Astrocyte (in vitro differentiated cells and primary cell): ENCODE measurements around the gene MECP2. TPM values are rescaled to one million over a fixed set of nuclear protein-coding genes. Genes with fewer than 3 reads are reported as not detected.

Experiments
- DNase-seq: peaks from one replicate; pipeline ENCODE4 v3.0.0-alpha.2; 2010; ENCODE audit warnings: low read depth
- FAIRE-seq: peaks from 2 replicates; lab custom pipeline; 2011; peaks lifted over from hg19 to GRCh38; lab: Jason Lieb, UNC
- H2AFZ ChIP-seq: 2 replicates; pipeline ENCODE4 v1.6.0; 2012; ENCODE audit warnings: low read depth, low read length, inconsistent platforms
- H3K27ac ChIP-seq: 2 replicates; pipeline ENCODE4 v1.5.1; 2011; ENCODE audit warnings: low read depth, low read length, inconsistent platforms
- H3K27me3 ChIP-seq: 2 replicates; pipeline ENCODE4 v1.6.0; 2011; ENCODE audit warnings: low read length, inconsistent platforms; ENCODE audit not compliant: insufficient read depth
- H3K36me3 ChIP-seq: 2 replicates; pipeline ENCODE4 v1.5.1; 2011; ENCODE audit warnings: low read length, inconsistent platforms; ENCODE audit not compliant: insufficient read depth
- H3K4me1 ChIP-seq: 2 replicates; pipeline ENCODE4 v1.5.1; 2011; ENCODE audit warnings: low read length, inconsistent platforms; ENCODE audit not compliant: insufficient read depth
- H3K4me2 ChIP-seq: 2 replicates; pipeline ENCODE4 v1.6.0; 2012; ENCODE audit warnings: low read length, inconsistent platforms
- H3K4me3 ChIP-seq: 2 replicates; pipeline ENCODE4 v1.5.1; 2011; ENCODE audit warnings: low read depth, mild to moderate bottlenecking, low read length, inconsistent platforms; ENCODE audit not compliant: insufficient read depth
- H3K79me2 ChIP-seq: 2 replicates; pipeline ENCODE4 v1.6.0; 2012; ENCODE audit warnings: mild to moderate bottlenecking, low read length, inconsistent platforms; ENCODE audit not compliant: insufficient read depth
- H3K9ac ChIP-seq: 2 replicates; pipeline ENCODE4 v1.6.0; 2012; ENCODE audit warnings: mild to moderate bottlenecking, low read length, inconsistent platforms
- H3K9me3 ChIP-seq: 2 replicates; pipeline ENCODE4 v1.5.1; 2012; ENCODE audit warnings: low read depth, mild to moderate bottlenecking, low read length, inconsistent platforms; ENCODE audit not compliant: insufficient read depth
- H4K20me1 ChIP-seq: 2 replicates; pipeline ENCODE4 v1.6.0; 2012; ENCODE audit warnings: low read length, inconsistent platforms; ENCODE audit not compliant: insufficient read depth
- H3K27ac Mint-ChIP-seq: one replicate; pipeline ENCODE4 v1.8.0; 2021; ENCODE audit warnings: mild to moderate bottlenecking, mixed read lengths; ENCODE audit not compliant: unreplicated experiment
- H3K27me3 Mint-ChIP-seq: one replicate; pipeline ENCODE4 v1.8.0; 2021; ENCODE audit warnings: low read depth, mixed read lengths; ENCODE audit not compliant: unreplicated experiment
- H3K36me3 Mint-ChIP-seq: one replicate; pipeline ENCODE4 v1.8.0; 2021; ENCODE audit warnings: low read depth, mixed read lengths; ENCODE audit not compliant: unreplicated experiment
- H3K4me1 Mint-ChIP-seq: one replicate; pipeline ENCODE4 v1.8.0; 2021; ENCODE audit warnings: low read depth, mixed read lengths; ENCODE audit not compliant: unreplicated experiment
- H3K4me3 Mint-ChIP-seq: one replicate; pipeline ENCODE4 v1.8.0; 2021; ENCODE audit warnings: mild to moderate bottlenecking, moderate library complexity, mixed read lengths; ENCODE audit not compliant: unreplicated experiment
- H3K9me3 Mint-ChIP-seq: one replicate; pipeline ENCODE4 v1.8.0; 2021; ENCODE audit warnings: mild to moderate bottlenecking, mixed read lengths; ENCODE audit not compliant: unreplicated experiment
- EZH2 ChIP-seq: IDR thresholded peaks from 2 replicates; pipeline ENCODE4 v1.6.1; 2012; ENCODE audit warnings: mild to moderate bottlenecking, low read length, inconsistent platforms; ENCODE audit not compliant: insufficient read depth
- total RNA-seq: library from RNA; stranded (reverse); gene quantifications from 2 replicates; pipeline ENCODE4 v1.2.1, GENCODE V29; 2021
- TF ChIP-seq, protein P1 (sequence below): IDR thresholded peaks from 2 replicates; pipeline ENCODE4 v1.5.1; 2011; ENCODE audit warnings: low read depth, mild to moderate bottlenecking, inconsistent platforms, low read length, moderate library complexity; ENCODE audit not compliant: insufficient read depth

The MECP2 gene
- total RNA-seq, 1 donor from 2014 or later, result 36.2 TPM

DNA sequence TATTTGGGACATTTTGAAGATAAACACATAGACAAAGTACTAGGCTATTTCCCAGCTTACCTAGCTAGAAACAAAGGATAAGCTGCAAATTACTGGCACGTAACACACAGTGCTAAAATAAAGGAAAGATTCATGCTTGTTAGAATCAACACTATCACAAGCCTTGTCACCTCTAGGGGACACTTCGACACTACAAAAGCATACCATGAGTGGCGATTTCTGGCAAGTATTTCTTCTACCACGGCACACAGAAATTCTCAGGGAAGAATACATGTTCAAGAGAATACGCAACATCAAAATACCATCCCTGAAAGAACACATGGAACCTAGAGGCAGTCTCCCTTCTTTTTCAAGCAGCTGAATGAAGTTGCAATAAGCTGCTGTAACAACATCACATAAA is 5.1 kb downstream of the MECP2 start:
- H3K4me1 Mint-ChIP-seq, result peaks cover 28% of the 10 kb centered on the region
- Histone ChIP-seq H3K79me2 (peaks cover 86% of the 10 kb centered on the region), H3K4me2 (peak overlapping the region; percentile 7), H3K36me3 (no peaks in the 10 kb centered on the region), H3K27me3 (no peaks in the 10 kb centered on the region), H3K27ac (no peak overlapping the region), H3K9me3 (no peaks in the 10 kb centered on the region), H2AFZ (no peak overlapping the region), H3K9ac (no peak overlapping the region), H4K20me1 (peaks cover 67% of the 10 kb centered on the region), H3K4me3 (no peak overlapping the region), H3K4me1 (peaks cover 19% of the 10 kb centered on the region)
- no peaks in the 10 kb centered on the region for H3K36me3 Mint-ChIP-seq
- FAIRE-seq (peak; percentile 32), DNase-seq (no peak)
- H3K9me3 Mint-ChIP-seq, result no peaks in the 10 kb centered on the region
- no peaks in the 10 kb centered on the region for H3K27me3 Mint-ChIP-seq
- H3K27ac Mint-ChIP-seq, result no peak overlapping the region
- H3K4me3 Mint-ChIP-seq, result no peak overlapping the region
- TF ChIP-seq EZH2, result no peak
- TF ChIP-seq, protein P1, sequence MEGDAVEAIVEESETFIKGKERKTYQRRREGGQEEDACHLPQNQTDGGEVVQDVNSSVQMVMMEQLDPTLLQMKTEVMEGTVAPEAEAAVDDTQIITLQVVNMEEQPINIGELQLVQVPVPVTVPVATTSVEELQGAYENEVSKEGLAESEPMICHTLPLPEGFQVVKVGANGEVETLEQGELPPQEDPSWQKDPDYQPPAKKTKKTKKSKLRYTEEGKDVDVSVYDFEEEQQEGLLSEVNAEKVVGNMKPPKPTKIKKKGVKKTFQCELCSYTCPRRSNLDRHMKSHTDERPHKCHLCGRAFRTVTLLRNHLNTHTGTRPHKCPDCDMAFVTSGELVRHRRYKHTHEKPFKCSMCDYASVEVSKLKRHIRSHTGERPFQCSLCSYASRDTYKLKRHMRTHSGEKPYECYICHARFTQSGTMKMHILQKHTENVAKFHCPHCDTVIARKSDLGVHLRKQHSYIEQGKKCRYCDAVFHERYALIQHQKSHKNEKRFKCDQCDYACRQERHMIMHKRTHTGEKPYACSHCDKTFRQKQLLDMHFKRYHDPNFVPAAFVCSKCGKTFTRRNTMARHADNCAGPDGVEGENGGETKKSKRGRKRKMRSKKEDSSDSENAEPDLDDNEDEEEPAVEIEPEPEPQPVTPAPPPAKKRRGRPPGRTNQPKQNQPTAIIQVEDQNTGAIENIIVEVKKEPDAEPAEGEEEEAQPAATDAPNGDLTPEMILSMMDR, result no peak

DNA sequence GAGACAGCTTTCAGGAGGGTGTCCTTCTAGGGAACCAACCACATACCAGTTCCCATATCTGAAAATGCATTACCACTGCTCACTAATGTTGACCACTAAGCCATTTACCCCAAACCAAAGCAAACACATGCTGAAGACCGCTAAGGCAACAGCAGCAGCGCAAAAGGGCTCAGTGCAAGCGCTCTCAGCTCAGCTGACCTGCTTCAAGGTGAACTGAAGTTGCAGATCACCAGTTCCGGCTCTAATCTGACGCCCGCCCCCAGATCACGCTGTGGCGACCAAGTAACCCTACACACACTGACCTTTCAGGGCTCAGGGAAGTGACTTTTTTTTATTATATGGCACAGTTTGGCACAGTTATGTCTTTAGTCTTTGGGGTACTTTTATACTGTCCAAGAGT is 5.8 kb downstream of the MECP2 start:
- Mint-ChIP-seq H3K4me1 (peaks cover 28% of the 10 kb centered on the region), H3K4me3 (no peak overlapping the region), H3K9me3 (no peaks in the 10 kb centered on the region), H3K27ac (no peak overlapping the region), H3K36me3 (no peaks in the 10 kb centered on the region), H3K27me3 (no peaks in the 10 kb centered on the region)
- peaks cover 19% of the 10 kb centered on the region for H3K4me1 ChIP-seq
- DNase-seq, result no peak
- peaks cover 88% of the 10 kb centered on the region for H3K79me2 ChIP-seq
- no peaks in the 10 kb centered on the region for H3K27me3 ChIP-seq
- no peaks in the 10 kb centered on the region for H3K9me3 ChIP-seq
- H4K20me1 ChIP-seq, result peaks cover 66% of the 10 kb centered on the region
- no peak overlapping the region for H3K9ac ChIP-seq
- H2AFZ ChIP-seq, result no peak overlapping the region
- H3K27ac ChIP-seq, result no peak overlapping the region
- no peak overlapping the region for H3K4me2 ChIP-seq
- FAIRE-seq, result no peak
- TF ChIP-seq, protein P1, result no peak
- TF ChIP-seq EZH2, result no peak
- no peaks in the 10 kb centered on the region for H3K36me3 ChIP-seq
- H3K4me3 ChIP-seq, result no peak overlapping the region

DNA sequence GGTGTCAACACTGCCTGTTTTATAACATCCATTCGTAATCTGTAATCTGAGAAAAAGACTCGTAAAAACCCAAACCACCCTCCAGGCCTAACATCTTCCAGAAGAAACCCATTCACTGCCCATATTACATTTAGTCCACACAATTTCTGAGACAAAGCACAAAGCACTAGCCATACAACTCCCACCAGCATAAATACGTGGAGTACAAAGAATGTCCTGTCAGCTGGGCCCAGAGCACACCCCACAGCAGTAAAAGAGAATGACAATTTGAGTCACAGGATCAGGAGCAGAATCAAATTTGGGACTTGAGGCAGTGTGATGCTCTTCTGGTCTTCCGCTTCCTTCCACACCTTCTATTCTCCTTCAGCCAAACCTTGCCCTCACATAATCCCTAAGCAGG is 6.8 kb downstream of the MECP2 start:
- no peak overlapping the region for H3K4me3 ChIP-seq
- no peak overlapping the region for H3K9ac ChIP-seq
- DNase-seq, result no peak
- H3K36me3 Mint-ChIP-seq, result no peaks in the 10 kb centered on the region
- no peak overlapping the region for H3K4me3 Mint-ChIP-seq
- no peaks in the 10 kb centered on the region for H3K27me3 ChIP-seq
- no peak overlapping the region for H3K4me2 ChIP-seq
- H3K27me3 Mint-ChIP-seq, result no peaks in the 10 kb centered on the region
- H3K4me1 Mint-ChIP-seq, result peaks cover 28% of the 10 kb centered on the region
- H3K36me3 ChIP-seq, result no peaks in the 10 kb centered on the region
- no peaks in the 10 kb centered on the region for H3K9me3 ChIP-seq
- no peak for FAIRE-seq
- no peak overlapping the region for H2AFZ ChIP-seq
- peaks cover 80% of the 10 kb centered on the region for H3K79me2 ChIP-seq
- peaks cover 56% of the 10 kb centered on the region for H4K20me1 ChIP-seq
- H3K9me3 Mint-ChIP-seq, result no peaks in the 10 kb centered on the region
- H3K4me1 ChIP-seq, result peaks cover 15% of the 10 kb centered on the region
- H3K27ac Mint-ChIP-seq, result no peak overlapping the region
- TF ChIP-seq, protein P1, result no peak
- no peak for TF ChIP-seq EZH2
- H3K27ac ChIP-seq, result no peak overlapping the region
